ENCODE measurements around the gene ADAMTS2.

The ADAMTS2 gene

DNA sequence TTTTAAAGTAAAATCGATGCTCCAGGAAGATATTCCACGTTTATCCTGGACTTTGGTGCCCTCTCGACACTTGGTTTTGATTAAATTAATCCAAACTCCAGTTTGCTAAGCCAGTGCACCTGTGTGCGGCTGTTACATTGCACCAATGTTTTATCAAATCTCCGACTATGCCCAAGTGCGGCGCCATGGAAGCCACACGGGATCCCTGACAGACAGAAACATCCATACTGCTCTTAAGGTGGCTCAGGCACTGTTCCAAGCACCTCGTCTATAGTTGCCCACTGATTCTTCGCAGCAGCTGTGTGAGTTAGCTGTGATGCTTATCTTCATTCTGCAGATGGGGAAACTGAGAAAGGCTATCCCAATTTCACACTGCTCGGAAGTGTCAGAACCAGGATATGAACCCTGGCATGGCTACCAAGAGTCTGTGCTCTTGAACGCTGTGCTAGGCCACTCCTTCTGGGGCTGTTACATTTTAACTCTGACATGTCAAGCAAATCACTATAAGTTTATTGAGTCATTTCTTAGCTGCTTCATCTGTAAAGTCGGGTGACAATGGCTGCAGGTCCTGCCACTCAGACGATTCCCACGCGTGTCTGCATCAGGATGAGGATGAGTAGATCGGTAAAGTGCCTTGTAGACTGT lies 113.0 kb downstream of the ADAMTS2 start:
- no peak for DNase-seq (ENCODE audit: low read depth in 2 of 2)

- no peak for DNase-seq (ENCODE audit: low read depth in 2 of 2)
Observed at GRCh38 chr5:179231309-179231708, 114.0 kb downstream of the ADAMTS2 start.

GRCh38 chr5:179230061-179230461 lies 115.2 kb downstream of the ADAMTS2 start:
- no peak for DNase-seq (ENCODE audit: low read depth in 2 of 2)

GRCh38 chr5:179229331-179229831 lies 115.9 kb downstream of the ADAMTS2 start:
- no peak for DNase-seq (ENCODE audit: low read depth in 2 of 2)

GRCh38 chr5:179228341-179229121 lies 116.7 kb downstream of the ADAMTS2 start:
- DNase-seq (ENCODE audit: low read depth in 2 of 2) = no peak

GRCh38 chr5:179227580-179228311 lies 117.5 kb downstream of the ADAMTS2 start:
- DNase-seq (ENCODE audit: low read depth in 2 of 2) = no peak

DNA sequence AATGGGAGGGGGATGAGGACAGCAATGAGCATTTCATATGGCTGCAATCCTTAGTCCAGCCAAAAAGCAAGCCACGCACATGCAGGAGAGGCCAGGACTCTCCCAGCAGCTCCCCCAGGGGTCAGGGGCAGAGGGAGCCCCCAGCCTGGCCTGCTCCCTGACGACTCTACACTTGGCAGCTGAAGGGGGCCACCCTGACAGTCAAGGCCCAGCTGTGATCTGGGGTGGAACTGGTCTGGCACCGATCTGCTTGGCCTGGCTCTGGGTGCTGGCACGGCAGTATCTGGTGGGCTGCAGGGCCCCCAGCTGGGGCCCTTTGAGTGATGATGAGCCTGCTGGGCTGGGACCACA lies 118.1 kb downstream of the ADAMTS2 start:
- DNase-seq (ENCODE audit: low read depth in 2 of 2) = no peak

GRCh38 chr5:179226696-179227095 lies 118.6 kb downstream of the ADAMTS2 start:
- DNase-seq (ENCODE audit: low read depth in 2 of 2) = no peak

DNA sequence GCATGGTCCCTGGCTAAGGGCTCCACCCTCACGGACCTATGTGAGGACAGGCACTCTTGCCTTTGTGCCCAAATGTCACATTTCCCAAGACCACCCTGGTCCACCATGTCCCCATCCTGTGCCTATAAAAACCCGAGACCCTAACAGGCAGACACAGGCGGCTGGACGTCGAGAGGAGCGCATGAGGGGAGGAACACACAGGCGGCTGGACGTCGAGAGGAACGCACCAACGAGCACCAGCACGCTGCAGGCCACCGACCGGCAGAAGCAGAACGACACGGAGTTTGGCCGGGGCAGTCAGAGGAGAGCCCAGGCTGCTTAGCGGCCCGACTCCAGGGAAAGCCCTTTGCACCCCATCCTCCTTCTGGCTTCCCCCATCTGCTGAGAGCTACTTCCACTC lies 119.9 kb downstream of the ADAMTS2 start:
- DNase-seq (ENCODE audit: low read depth in 2 of 2) = no peak

GRCh38 chr5:179224741-179225140 lies 120.5 kb downstream of the ADAMTS2 start:
- DNase-seq (ENCODE audit: low read depth in 2 of 2) = no peak

DNA sequence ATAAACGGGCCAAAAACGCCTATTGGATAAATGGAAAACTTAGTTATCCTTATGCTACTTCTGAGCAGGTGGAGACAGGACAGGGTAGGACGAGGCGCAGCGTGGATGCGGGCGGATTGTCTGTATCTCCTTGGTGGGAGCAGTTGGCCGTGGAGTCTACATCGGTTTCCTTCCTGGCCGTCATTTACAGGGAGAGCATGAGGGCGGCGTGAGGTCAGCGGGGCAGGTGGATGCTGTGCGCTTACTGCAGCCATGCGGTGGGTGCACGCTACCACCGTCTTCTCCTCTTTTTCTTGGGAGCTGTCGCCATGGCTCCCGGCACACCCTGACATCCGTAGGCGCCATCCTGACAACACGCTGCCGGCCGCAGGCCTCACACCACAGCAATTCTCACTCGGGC lies 121.3 kb downstream of the ADAMTS2 start:
- DNase-seq (ENCODE audit: low read depth in 2 of 2) = no peak

- no peak for DNase-seq (ENCODE audit: low read depth in 2 of 2)
Observed at GRCh38 chr5:179223528-179223927, 121.7 kb downstream of the ADAMTS2 start.

DNA sequence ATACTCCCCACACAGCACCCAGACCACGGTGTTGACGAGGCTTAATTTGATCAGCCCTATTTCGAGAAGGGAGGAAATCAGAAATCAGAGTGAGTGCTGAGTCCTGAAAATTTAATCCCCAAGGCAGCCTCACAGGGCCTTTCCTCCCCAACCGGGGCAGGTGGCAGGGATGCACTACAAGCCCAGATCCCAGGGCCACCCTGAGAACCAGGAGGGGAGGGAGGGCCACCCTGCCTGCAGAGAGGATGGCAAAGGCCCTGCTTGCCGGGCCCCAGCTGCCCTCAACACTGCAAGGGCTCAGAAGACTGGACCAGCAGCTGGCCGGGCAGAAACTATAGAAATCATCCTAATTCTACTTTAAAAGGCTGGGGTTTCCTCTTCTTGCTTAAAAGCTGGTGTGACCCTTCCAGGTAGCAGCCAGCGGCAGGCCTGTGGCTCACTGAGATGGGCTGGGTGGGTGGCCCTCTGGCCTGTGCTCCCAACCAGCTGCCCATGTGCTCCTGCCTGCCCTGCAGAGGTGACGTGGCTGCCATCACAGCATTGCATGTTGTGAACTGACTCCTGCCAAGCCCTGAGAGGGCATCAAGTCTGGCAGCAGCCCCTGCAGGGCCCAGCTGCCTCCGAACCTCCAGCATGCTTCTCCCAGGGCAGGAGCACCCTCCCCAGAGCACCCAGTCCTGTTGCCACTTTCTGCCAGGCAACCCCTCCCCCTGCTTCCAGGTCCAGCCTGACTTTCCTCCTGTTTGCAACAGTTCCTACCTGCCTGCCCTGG lies 122.8 kb downstream of the ADAMTS2 start:
- no peak for DNase-seq (ENCODE audit: low read depth in 2 of 2)

DNA sequence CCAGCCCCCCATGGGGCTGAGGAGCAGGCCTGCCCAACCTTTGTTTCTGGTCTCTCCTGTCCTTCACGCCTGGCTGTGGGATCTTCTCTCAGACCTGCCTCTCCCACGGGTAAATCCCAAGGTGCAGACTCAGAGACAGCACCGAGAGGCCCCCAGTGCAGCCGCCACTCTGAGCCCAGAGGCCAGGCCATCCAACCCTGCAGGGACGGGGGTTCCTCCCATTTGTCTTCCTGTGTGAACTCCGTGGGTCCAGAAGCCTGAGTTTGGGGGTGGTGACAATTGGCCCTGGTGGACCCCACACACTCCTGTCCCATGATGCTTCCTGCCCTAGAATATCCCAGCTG lies 123.4 kb downstream of the ADAMTS2 start:
- DNase-seq (ENCODE audit: low read depth in 2 of 2) = no peak

GRCh38 chr5:179221196-179221876 lies 123.9 kb downstream of the ADAMTS2 start:
- DNase-seq (ENCODE audit: low read depth in 2 of 2) = no peak

DNA sequence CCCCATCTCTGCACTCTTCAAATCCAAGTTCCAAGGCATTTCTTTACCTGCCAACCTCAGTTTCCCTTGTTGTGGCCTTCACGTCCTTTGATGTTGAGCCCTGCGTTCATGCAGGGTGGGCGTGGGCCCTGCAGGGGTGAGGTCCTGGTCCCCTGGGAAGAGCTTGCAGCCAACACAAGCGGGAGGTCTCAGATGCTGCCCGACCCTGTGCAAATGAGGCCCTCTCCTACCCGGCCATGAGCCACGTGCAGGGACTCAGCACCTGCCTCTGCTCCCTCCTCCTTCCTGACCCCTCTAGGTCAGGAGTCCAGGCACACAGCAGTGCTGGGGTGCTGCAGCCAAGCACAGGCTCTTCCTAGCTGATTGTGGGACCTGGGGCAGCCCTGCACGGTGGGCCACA lies 124.5 kb downstream of the ADAMTS2 start:
- DNase-seq (ENCODE audit: low read depth in 2 of 2) = no peak

DNA sequence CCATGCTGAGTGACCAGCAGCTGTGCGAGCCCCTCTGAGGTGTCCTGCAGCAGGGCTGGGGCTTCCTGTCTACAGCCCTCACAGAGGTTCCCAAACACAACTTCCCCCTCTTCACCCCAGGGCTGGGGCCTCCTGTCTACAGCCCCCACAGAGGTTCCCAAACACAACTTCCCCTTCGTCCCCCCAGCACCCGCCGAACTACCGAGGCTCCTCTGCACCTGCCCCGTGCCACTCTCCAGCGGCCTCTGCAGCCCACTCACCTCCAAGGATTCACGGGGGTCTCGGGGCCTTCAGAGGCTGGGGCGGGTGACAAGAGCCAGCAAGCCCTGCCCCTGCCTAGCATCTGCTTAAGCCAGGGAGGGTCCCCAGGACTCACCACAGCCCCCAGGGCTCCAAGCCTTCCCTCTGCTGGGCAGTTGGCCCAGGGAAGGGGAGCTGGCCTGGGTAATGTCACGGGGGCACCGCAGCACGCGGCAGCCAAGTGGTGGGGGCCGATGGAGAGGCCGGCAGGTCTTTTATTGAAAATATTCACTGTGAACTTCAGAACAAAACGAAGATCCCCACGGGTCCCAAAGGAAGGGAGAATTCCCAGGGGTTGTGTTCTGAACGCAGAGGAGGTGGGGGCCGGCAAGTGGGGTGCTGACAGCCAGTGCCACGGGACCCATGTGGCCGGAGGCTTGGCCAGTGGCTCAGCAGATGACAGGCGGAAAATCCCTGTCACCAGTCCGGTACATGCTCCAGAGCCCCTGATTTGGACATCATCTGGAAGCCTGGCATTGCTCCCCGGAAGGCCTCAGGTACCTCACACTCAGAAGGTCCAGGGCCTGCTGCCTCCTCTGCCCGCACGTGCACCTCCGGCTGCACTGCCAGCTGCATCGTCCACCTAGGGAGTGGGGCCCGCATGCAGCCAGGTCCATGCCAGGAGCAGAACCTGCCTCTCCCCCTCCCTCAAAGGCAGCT lies 125.3 kb downstream of the ADAMTS2 start:
- DNase-seq (ENCODE audit: low read depth in 2 of 2) = no peak

DNA sequence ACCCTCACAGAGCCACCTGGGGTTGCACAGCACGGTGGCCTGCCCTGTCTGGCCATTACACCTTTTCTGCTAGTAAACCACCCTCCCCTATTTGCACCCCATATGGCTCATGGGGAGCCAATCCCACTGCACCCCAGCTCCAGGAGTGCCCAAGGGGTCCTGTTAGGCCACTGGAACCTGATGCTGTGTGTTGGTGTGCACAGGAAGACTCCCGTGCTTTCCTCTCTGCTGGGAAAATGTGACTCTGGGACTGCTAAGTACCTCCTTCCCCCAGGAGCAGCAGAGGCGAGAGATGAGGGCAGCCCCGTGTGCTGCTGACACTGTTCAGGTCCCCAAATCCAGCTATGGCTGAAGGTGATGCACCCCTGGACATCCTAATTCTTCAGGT lies 126.3 kb downstream of the ADAMTS2 start:
- no peak for DNase-seq (ENCODE audit: low read depth in 2 of 2)

GRCh38 chr5:179217956-179218942 lies 127.0 kb downstream of the ADAMTS2 start:
- DNase-seq (ENCODE audit: low read depth in 2 of 2) = no peak
